GM12878 (cell line): Measurements from ENCODE around the gene FOSL1. TPM values are rescaled to one million over a fixed set of nuclear protein-coding genes. Genes with fewer than 3 reads are reported as not detected.

Source experiments
- ATAC-seq: fragments of 200-7000 bp; cut with Tn5 transposase; 3 replicates; pipeline ENCODE4 v1.9.1; 2020; ENCODE audit warnings: mild to moderate bottlenecking, moderate library complexity
- BruUV-seq: library from RNA; stranded (reverse); fragments of 400-500 nt; replicated peaks from 2 replicates; lab custom pipeline; 2021; lab: Mats Ljungman, UMichigan
- CTCF ChIA-PET: fragments of 300-600 bp; sonication (Branson Sonifier 250); formaldehyde crosslinking; extraction: SDS; loops from one replicate; lab custom pipeline; 2021; ENCODE audit warnings: inconsistent platforms; lab: Yijun Ruan, JAX
- POLR2A ChIA-PET: fragments of 350-600 bp; formaldehyde crosslinking; extraction: SDS; loops from one replicate; lab custom pipeline; 2021; ENCODE audit warnings: inconsistent platforms; lab: Charles Lee
- RAD21 ChIA-PET: fragments of 300-600 bp; sonication (Branson Sonifier 250); formaldehyde crosslinking; loops from one replicate; lab custom pipeline; 2023; ENCODE audit warnings: antibody characterized with exemption; ENCODE audit not compliant: unreplicated experiment; lab: Charles Lee
- SMC1A ChIA-PET: fragments of 300-600 bp; sonication (Branson Sonifier 250); formaldehyde crosslinking; loops from one replicate; lab custom pipeline; 2023; ENCODE audit not compliant: unreplicated experiment, uncharacterized antibody; lab: Charles Lee
- DNase-seq: peaks from one replicate; pipeline ENCODE4 v3.0.0-alpha.2; 2011; ENCODE audit warnings: low read depth, low spot score
- FAIRE-seq: peaks from 3 replicates; lab custom pipeline; 2011; peaks lifted over from hg19 to GRCh38; lab: Jason Lieb, UNC
- H2AFZ ChIP-seq: 2 replicates; pipeline ENCODE4 v1.6.0; 2011; ENCODE audit warnings: low read depth, low read length, control low read depth; ENCODE audit not compliant: control insufficient read depth
- H3K27ac ChIP-seq: 2 replicates; pipeline ENCODE4 v1.5.1; 2011; ENCODE audit warnings: control low read depth; ENCODE audit not compliant: control insufficient read depth, insufficient read depth
- H3K27me3 ChIP-seq, 2 experiments: replicated peaks in 1 of 2; 2 replicates each; pipeline versions ENCODE4 v1.6.0 to v1.6.1; 2011; ENCODE audit warnings: low read length in 1 of 2; ENCODE audit not compliant: control insufficient read depth in 2 of 2, insufficient read depth in 2 of 2
- H3K36me3 ChIP-seq, 2 experiments: 2 replicates each; pipeline ENCODE4 v1.5.1; 2011; ENCODE audit warnings: low read length in 1 of 2; ENCODE audit not compliant: control insufficient read depth in 2 of 2, insufficient read depth in 2 of 2
- H3K4me1 ChIP-seq: 2 replicates; pipeline ENCODE4 v1.6.1; 2011; ENCODE audit warnings: mild to moderate bottlenecking, low read length, moderate library complexity, mixed read lengths; ENCODE audit not compliant: control insufficient read depth, insufficient read depth
- H3K4me2 ChIP-seq: 2 replicates; pipeline ENCODE4 v1.6.0; 2011; ENCODE audit warnings: control low read depth; ENCODE audit not compliant: control insufficient read depth, insufficient read depth
- H3K4me3 ChIP-seq: fragments of 200-600 bp; sonication (generic); 2 replicates; pipeline ENCODE4 v1.5.1; 2016
- H3K79me2 ChIP-seq: 2 replicates; pipeline ENCODE4 v1.6.0; 2011; ENCODE audit warnings: low read length; ENCODE audit not compliant: control insufficient read depth, insufficient read depth
- H3K9ac ChIP-seq: 2 replicates; pipeline ENCODE4 v1.8.0; 2011; ENCODE audit warnings: low read length, control low read depth, mixed read lengths; ENCODE audit not compliant: control insufficient read depth, insufficient read depth
- H3K9me3 ChIP-seq: replicated peaks from 3 replicates; pipeline ENCODE4 v1.5.1; 2011; ENCODE audit warnings: mild to moderate bottlenecking, low read length; ENCODE audit not compliant: control insufficient read depth, insufficient read depth
- H4K20me1 ChIP-seq: 2 replicates; pipeline ENCODE4 v1.6.0; 2011; ENCODE audit not compliant: control insufficient read depth, insufficient read depth
- CEBPB ChIP-seq, 2 experiments: fragments of 150-350 bp in 1 of 2; IDR thresholded peaks; 2 replicates each; pipeline ENCODE4 v1.6.1; 2012 to 2014; ENCODE audit warnings: low read depth in 2 of 2, low read length in 2 of 2, borderline replicate concordance in 1 of 2, inconsistent platforms in 1 of 2
- EED ChIP-seq: sonication (generic); IDR thresholded peaks from 2 replicates; pipeline ENCODE4 v1.6.1; 2016; ENCODE audit warnings: antibody characterized with exemption, low read depth
- HDGF ChIP-seq: fragments of 450-650 bp; IDR thresholded peaks from 2 replicates; pipeline ENCODE4 v1.6.1; 2016; ENCODE audit warnings: antibody characterized with exemption
- POLR2A ChIP-seq: IDR thresholded peaks from 2 replicates; pipeline ENCODE4 v1.6.1; 2011; ENCODE audit warnings: low read depth, mild to moderate bottlenecking, low read length
- POLR2AphosphoS5 ChIP-seq: IDR thresholded peaks from 2 replicates; pipeline ENCODE4 v1.6.1; 2011; ENCODE audit warnings: mild to moderate bottlenecking, low read length, inconsistent platforms
- SIN3A ChIP-seq: IDR thresholded peaks from 2 replicates; pipeline ENCODE4 v1.6.1; 2012; ENCODE audit warnings: low read depth, low read length, improper control_type of control experiment
- WGBS: methylation state at CpG from one replicate; pipeline ENCODE4 v1.1.6; 2016; ENCODE audit warnings: low lambda C conversion rate; ENCODE audit not compliant: insufficient replicate concordance, insufficient coverage; ENCODE audit errors: missing lambda C conversion rate; 5-methylcytosine and 5-hydroxymethylcytosine counted together
- in situ Hi-C: fragments of 300-500 bp; cut with MboI; formaldehyde crosslinking; loops from 9 replicates; pipeline ENCODE4 v1.14.3; 2018; ENCODE audit warnings: mixed read lengths
- intact Hi-C: fragments of 100-400 bp; cut with micrococcal nuclease; formaldehyde crosslinking; loops from one replicate; pipeline ENCODE4 v1.14.2; 2022; ENCODE audit not compliant: unreplicated experiment
- polyA plus RNA-seq, 11 experiments: library from polyadenylated mRNA; depleted of rRNA in 4 of 11; unstranded in 6 of 11; stranded (reverse) in 5 of 11; fragments of >200 nt; fragmentation: Nextera tagmentation in 4 of 11; fragmentation: Illumina TruSeq in 1 of 11; extraction: Ambion mirVana in 4 of 11; extraction: Trizol in 1 of 11; gene quantifications; 1 replicate in 1 of 11; 2 replicates in 10 of 11; pipeline versions ENCODE4 v1.2.1 to v1.2.3, GENCODE V29; 2011 to 2016; ENCODE audit warnings: inconsistent platforms in 2 of 11, missing spikeins in 2 of 11, low read depth in 1 of 11
- total RNA-seq, 4 experiments: library from RNA; depleted of rRNA in 3 of 4; stranded (reverse); fragments of >200 nt in 3 of 4; fragmentation: Illumina TruSeq in 1 of 4; extraction: Trizol in 1 of 4; gene quantifications; 2 replicates each; pipeline versions ENCODE4 v1.2.1 to v1.2.3, GENCODE V29; 2013 to 2021
- TF ChIP-seq, protein P1 (sequence below): IDR thresholded peaks from 2 replicates; pipeline ENCODE4 v1.6.1; 2011; ENCODE audit warnings: borderline replicate concordance, low read depth, mild to moderate bottlenecking, moderate library complexity, low read length; ENCODE audit not compliant: insufficient read depth, poor library complexity, severe bottlenecking
- TF ChIP-seq, protein P2 (sequence below): fragments of 450-650 bp; IDR thresholded peaks from 2 replicates; pipeline ENCODE4 v1.6.1; 2017; ENCODE audit warnings: mild to moderate bottlenecking, moderate library complexity

FOSL1 gene
- total and polyA plus RNA-seq, 10 of the 15 experiments (the other 5 are each of a cell fraction or from before 2014, with no cell fraction given) = 0.82 to 5.4 (median 2.1) TPM

DNA sequence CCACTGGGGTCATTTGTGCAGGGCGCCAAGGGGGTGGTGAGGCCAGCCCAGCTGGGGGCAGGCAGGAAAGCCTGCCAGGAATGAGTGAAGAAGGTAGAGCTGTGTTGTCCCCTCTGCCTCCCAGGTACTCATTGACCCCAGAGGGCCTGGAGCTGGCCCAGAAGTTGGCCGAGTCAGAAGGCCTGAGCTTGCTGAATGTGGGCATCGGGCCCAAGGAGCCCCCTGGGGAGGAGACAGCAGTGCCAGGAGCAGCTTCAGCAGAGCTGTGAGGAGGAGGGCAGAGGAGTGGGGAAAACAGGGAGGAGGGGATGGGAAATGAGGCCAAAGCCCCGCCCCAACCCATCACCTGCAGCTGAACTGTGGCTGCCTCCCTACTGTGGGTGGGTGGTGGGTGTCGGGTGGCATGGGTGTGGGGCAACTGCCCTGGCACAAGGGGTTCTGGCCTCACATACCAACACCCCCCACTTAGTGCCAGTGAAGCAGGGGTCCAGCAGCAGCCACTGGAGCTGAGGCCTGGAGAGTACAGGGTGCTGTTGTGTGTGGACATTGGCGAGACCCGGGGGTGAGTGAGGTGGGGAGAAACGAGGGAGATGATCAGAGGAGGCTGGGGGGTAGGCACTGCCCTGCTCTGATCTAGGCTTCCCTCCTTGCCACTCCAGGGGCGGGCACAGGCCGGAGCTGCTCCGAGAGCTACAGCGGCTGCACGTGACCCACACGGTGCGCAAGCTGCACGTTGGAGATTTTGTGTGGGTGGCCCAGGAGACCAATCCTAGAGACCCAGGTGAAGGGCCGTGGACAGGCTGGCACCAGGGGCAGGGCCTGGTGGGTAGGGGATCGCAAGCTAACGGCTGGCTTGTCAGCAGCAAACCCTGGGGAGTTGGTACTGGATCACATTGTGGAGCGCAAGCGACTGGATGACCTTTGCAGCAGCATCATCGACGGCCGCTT is 37.0 kb downstream of the FOSL1 start:
- WGBS = 95% methylated on average over 24 of the region's 24 CpGs
- H3K27me3 ChIP-seq = no peaks in the 10 kb centered on the region
- H4K20me1 ChIP-seq = no peaks in the 10 kb centered on the region; the same call in 1 of the 2 replicates
- RAD21 ChIA-PET = no interaction called here
- SMC1A ChIA-PET = no interaction called here
- POLR2A ChIA-PET = interaction anchor here (0.8 to 5.6 kb wide), 2 partner anchors 28 to 152 kb away, joined by 4 to 155 read pairs; partner anchors contain the start of genes CCDC85B and FIBP
- no peak overlapping the region for H3K4me3 ChIP-seq
- no TSS peak for BruUV-seq
- CTCF ChIA-PET = interaction anchor here (1.3 to 1.4 kb wide), 2 partner anchors 21 to 24 kb away, joined by 3 read pairs; no protein-coding TSS in a partner anchor
- peaks cover 26% of the 10 kb centered on the region for H3K79me2 ChIP-seq
- in situ Hi-C loops (loop anchor here (25.0 kb wide), 1 partner anchor 1626 kb away; the partner anchor contains the start of genes DNAJC4, FKBP2, NUDT22 and PPP1R14B), intact Hi-C loops (no loop called here)
- FAIRE-seq (no peak), DNase-seq (no peak), ATAC-seq (no peak)
- H3K9me3 ChIP-seq = no peaks in the 10 kb centered on the region
- H3K27ac ChIP-seq = no peak overlapping the region
- H2AFZ ChIP-seq = no peak overlapping the region
- TF ChIP-seq POLR2AphosphoS5 = peak; percentile 29; the same call in 1 of the 2 replicates
- TF ChIP-seq HDGF = no peak
- no peak for TF ChIP-seq CEBPB (IDR thresholded peaks at IDR 0.05; ENCODE audit: borderline replicate concordance in 1 of 2, low read depth in 2 of 2, low read length in 2 of 2)
- TF ChIP-seq, protein P1, sequence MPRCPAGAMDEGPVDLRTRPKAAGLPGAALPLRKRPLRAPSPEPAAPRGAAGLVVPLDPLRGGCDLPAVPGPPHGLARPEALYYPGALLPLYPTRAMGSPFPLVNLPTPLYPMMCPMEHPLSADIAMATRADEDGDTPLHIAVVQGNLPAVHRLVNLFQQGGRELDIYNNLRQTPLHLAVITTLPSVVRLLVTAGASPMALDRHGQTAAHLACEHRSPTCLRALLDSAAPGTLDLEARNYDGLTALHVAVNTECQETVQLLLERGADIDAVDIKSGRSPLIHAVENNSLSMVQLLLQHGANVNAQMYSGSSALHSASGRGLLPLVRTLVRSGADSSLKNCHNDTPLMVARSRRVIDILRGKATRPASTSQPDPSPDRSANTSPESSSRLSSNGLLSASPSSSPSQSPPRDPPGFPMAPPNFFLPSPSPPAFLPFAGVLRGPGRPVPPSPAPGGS = no peak
- no peak for TF ChIP-seq SIN3A
- TF ChIP-seq POLR2A = 0 out of 2 replicates have a peak, but pooled peaks have one; percentile 25
- TF ChIP-seq, protein P2, sequence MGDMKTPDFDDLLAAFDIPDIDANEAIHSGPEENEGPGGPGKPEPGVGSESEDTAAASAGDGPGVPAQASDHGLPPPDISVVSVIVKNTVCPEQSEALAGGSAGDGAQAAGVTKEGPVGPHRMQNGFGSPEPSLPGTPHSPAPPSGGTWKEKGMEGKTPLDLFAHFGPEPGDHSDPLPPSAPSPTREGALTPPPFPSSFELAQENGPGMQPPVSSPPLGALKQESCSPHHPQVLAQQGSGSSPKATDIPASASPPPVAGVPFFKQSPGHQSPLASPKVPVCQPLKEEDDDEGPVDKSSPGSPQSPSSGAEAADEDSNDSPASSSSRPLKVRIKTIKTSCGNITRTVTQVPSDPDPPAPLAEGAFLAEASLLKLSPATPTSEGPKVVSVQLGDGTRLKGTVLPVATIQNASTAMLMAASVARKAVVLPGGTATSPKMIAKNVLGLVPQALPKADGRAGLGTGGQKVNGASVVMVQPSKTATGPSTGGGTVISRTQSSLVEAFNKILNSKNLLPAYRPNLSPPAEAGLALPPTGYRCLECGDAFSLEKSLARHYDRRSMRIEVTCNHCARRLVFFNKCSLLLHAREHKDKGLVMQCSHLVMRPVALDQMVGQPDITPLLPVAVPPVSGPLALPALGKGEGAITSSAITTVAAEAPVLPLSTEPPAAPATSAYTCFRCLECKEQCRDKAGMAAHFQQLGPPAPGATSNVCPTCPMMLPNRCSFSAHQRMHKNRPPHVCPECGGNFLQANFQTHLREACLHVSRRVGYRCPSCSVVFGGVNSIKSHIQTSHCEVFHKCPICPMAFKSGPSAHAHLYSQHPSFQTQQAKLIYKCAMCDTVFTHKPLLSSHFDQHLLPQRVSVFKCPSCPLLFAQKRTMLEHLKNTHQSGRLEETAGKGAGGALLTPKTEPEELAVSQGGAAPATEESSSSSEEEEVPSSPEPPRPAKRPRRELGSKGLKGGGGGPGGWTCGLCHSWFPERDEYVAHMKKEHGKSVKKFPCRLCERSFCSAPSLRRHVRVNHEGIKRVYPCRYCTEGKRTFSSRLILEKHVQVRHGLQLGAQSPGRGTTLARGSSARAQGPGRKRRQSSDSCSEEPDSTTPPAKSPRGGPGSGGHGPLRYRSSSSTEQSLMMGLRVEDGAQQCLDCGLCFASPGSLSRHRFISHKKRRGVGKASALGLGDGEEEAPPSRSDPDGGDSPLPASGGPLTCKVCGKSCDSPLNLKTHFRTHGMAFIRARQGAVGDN = no peak
- TF ChIP-seq EED = no peak
- TF ChIP-seq, all 136 proteins: peak for 2
- H3K9ac ChIP-seq = no peak overlapping the region
- H3K36me3 ChIP-seq = peaks cover 23 to 38% of the 10 kb centered on the region in 2 experiments
- peak overlapping the region; percentile 97; the same call in 1 of the 2 replicates for H3K4me2 ChIP-seq
- H3K4me1 ChIP-seq = peaks cover 15% of the 10 kb centered on the region
